ENCODE results near the gene WSCD2.

DNA sequence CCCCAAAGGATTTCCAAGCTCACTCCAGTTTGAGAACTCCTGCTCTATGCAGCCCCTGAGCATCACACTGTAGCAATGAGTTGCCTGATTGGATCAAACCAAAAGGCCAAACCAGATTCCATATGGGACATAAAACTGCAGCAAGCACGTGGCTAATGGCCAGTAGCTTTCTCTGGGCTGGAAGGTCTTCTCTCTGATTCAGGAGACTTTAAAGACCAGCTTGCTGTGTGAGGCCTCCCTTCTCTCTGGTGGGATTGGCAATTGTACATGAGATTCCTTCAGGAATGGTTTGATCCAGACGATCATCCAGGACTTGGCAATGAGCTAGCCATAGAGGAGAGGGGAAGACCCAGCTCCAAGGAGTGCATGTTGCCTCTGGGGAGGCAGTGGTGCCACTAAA is 50.2 kb downstream of the WSCD2 start:
- TF ChIP-seq, protein P1, sequence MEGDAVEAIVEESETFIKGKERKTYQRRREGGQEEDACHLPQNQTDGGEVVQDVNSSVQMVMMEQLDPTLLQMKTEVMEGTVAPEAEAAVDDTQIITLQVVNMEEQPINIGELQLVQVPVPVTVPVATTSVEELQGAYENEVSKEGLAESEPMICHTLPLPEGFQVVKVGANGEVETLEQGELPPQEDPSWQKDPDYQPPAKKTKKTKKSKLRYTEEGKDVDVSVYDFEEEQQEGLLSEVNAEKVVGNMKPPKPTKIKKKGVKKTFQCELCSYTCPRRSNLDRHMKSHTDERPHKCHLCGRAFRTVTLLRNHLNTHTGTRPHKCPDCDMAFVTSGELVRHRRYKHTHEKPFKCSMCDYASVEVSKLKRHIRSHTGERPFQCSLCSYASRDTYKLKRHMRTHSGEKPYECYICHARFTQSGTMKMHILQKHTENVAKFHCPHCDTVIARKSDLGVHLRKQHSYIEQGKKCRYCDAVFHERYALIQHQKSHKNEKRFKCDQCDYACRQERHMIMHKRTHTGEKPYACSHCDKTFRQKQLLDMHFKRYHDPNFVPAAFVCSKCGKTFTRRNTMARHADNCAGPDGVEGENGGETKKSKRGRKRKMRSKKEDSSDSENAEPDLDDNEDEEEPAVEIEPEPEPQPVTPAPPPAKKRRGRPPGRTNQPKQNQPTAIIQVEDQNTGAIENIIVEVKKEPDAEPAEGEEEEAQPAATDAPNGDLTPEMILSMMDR (IDR thresholded peaks at IDR 0.05), result no peak
- TF ChIP-seq POLR2A (IDR thresholded peaks at IDR 0.05), result no peak

Measured in Peyer's patch (tissue), 4 donors.